ENCODE data around the gene CDC42SE2.
A peak's percentile ranks its signal among the peaks of the same experiment; 100 is the strongest.

Gene CDC42SE2

GRCh38 chr5:131417240-131417869 lies 153.5 kb downstream of the CDC42SE2 start:
- Histone ChIP-seq H2AFZ (ENCODE audit: low read length) (no peak overlapping the region), H3K4me1 (ENCODE audit: insufficient read depth, low read length, poor library complexity, severe bottlenecking) (peaks cover 17% of the 10 kb centered on the region), H3K9me2 (replicated peaks; ENCODE audit: low read depth, low read length) (no peaks in the 10 kb centered on the region), H4K20me1 (ENCODE audit: insufficient read depth, low read length, poor library complexity, severe bottlenecking) (no peaks in the 10 kb centered on the region), H3K9ac (ENCODE audit: low read depth, low read length, poor library complexity, severe bottlenecking) (no peak overlapping the region), H3K36me3 (ENCODE audit: insufficient read depth, low read length) (no peaks in the 10 kb centered on the region), H3K9me3 (ENCODE audit: insufficient read depth, low read depth, low read length) (no peaks in the 10 kb centered on the region), H3F3A (ENCODE audit: low read depth) (no peaks in the 10 kb centered on the region), H3K79me2 (ENCODE audit: insufficient read depth, low read length) (no peaks in the 10 kb centered on the region), H3K27me3 (ENCODE audit: insufficient read depth, low read length, poor library complexity, severe bottlenecking) (no peaks in the 10 kb centered on the region), H3K4me3 (ENCODE audit: low read length, poor library complexity, severe bottlenecking) (no peak overlapping the region), H3K4me2 (ENCODE audit: low read depth, low read length, poor library complexity, severe bottlenecking) (peak overlapping the region; percentile 23)
- TF ChIP-seq CTCF (conservative IDR thresholded peaks at IDR 0.05; ENCODE audit: low read length) (peak; percentile 65), EZH2phosphoT487 (IDR thresholded peaks at IDR 0.05; ENCODE audit: borderline replicate concordance) (no peak)

- no peaks in the 10 kb centered on the region for H3K9me2 ChIP-seq (replicated peaks; ENCODE audit: low read depth, low read length)
- no peaks in the 10 kb centered on the region for H3K79me2 ChIP-seq (ENCODE audit: insufficient read depth, low read length)
- H3K4me1 ChIP-seq (ENCODE audit: insufficient read depth, low read length, poor library complexity, severe bottlenecking): peaks cover 16% of the 10 kb centered on the region
- H3K4me2 ChIP-seq (ENCODE audit: low read depth, low read length, poor library complexity, severe bottlenecking): no peak overlapping the region
- H3F3A ChIP-seq (ENCODE audit: low read depth): no peaks in the 10 kb centered on the region
- TF ChIP-seq CTCF (conservative IDR thresholded peaks at IDR 0.05; ENCODE audit: low read length): no peak
- TF ChIP-seq EZH2phosphoT487 (IDR thresholded peaks at IDR 0.05; ENCODE audit: borderline replicate concordance): no peak
- H3K4me3 ChIP-seq (ENCODE audit: low read length, poor library complexity, severe bottlenecking): no peak overlapping the region
- H4K20me1 ChIP-seq (ENCODE audit: insufficient read depth, low read length, poor library complexity, severe bottlenecking): no peaks in the 10 kb centered on the region
- H3K9me3 ChIP-seq (ENCODE audit: insufficient read depth, low read depth, low read length): no peaks in the 10 kb centered on the region
- H3K9ac ChIP-seq (ENCODE audit: low read depth, low read length, poor library complexity, severe bottlenecking): no peak overlapping the region
- no peaks in the 10 kb centered on the region for H3K36me3 ChIP-seq (ENCODE audit: insufficient read depth, low read length)
- H3K27me3 ChIP-seq (ENCODE audit: insufficient read depth, low read length, poor library complexity, severe bottlenecking): no peaks in the 10 kb centered on the region
- H2AFZ ChIP-seq (ENCODE audit: low read length): no peak overlapping the region
Observed at GRCh38 chr5:131418846-131419245, 155.0 kb downstream of the CDC42SE2 start.

GRCh38 chr5:131419877-131420276 lies 156.0 kb downstream of the CDC42SE2 start:
- Histone ChIP-seq H3K9me3 (ENCODE audit: insufficient read depth, low read depth, low read length) (no peaks in the 10 kb centered on the region), H3K27me3 (ENCODE audit: insufficient read depth, low read length, poor library complexity, severe bottlenecking) (no peaks in the 10 kb centered on the region), H3K4me3 (ENCODE audit: low read length, poor library complexity, severe bottlenecking) (no peak overlapping the region), H2AFZ (ENCODE audit: low read length) (no peak overlapping the region), H3K79me2 (ENCODE audit: insufficient read depth, low read length) (no peaks in the 10 kb centered on the region), H3K4me1 (ENCODE audit: insufficient read depth, low read length, poor library complexity, severe bottlenecking) (peaks cover 7% of the 10 kb centered on the region), H3F3A (ENCODE audit: low read depth) (no peaks in the 10 kb centered on the region), H3K36me3 (ENCODE audit: insufficient read depth, low read length) (no peaks in the 10 kb centered on the region), H3K9ac (ENCODE audit: low read depth, low read length, poor library complexity, severe bottlenecking) (no peak overlapping the region), H3K9me2 (replicated peaks; ENCODE audit: low read depth, low read length) (no peaks in the 10 kb centered on the region), H3K4me2 (ENCODE audit: low read depth, low read length, poor library complexity, severe bottlenecking) (no peak overlapping the region), H4K20me1 (ENCODE audit: insufficient read depth, low read length, poor library complexity, severe bottlenecking) (no peaks in the 10 kb centered on the region)
- TF ChIP-seq EZH2phosphoT487 (IDR thresholded peaks at IDR 0.05; ENCODE audit: borderline replicate concordance) (no peak), CTCF (conservative IDR thresholded peaks at IDR 0.05; ENCODE audit: low read length) (no peak)

All from Loucy (cell line).